T-helper 2 cell treated with Interferon-gamma antibody and Interleukin-4, amounts not matched to agents 100 ng/mL and 5 ng/mL, for 36 hours (primary cell): ENCODE data around the gene PPM1J. TPM values are rescaled to one million over a fixed set of nuclear protein-coding genes. Genes with fewer than 3 reads are reported as not detected.

Source experiments
- intact Hi-C: fragments of 100-400 bp; cut with micrococcal nuclease; formaldehyde crosslinking; loops from one replicate; pipeline ENCODE4 v1.15.1; 2023
- total RNA-seq: library from RNA; stranded (reverse); gene quantifications from 2 replicates; pipeline ENCODE4 v1.2.3, GENCODE V29; 2022

PPM1J gene
- total RNA-seq, 1 donor from 2014 or later = 0.16 TPM

DNA sequence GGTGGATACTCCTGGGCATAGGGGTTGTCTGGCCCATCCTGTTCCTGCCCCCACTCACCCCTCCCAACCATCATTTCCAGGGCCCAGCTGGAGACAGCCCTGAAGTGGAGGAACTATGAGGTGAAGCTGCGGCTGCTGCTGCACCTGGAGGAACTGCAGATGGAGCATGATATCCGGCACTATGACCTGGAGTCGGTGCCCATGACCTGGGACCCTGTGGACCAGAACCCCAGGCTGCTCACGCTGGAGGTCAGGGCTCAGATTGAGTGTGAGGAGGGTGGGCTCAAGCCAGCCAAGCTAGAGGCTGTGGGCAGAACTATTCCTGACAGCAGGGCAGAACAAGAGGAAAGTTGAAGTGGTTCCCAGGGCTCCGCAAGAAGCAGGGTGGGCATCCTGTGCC, 22.5 kb downstream of the PPM1J start:
- intact Hi-C loops = no loop called here

GRCh38 chr1:112689842-112690237, 25.3 kb downstream of the PPM1J start:
- intact Hi-C loops = no loop called here

DNA sequence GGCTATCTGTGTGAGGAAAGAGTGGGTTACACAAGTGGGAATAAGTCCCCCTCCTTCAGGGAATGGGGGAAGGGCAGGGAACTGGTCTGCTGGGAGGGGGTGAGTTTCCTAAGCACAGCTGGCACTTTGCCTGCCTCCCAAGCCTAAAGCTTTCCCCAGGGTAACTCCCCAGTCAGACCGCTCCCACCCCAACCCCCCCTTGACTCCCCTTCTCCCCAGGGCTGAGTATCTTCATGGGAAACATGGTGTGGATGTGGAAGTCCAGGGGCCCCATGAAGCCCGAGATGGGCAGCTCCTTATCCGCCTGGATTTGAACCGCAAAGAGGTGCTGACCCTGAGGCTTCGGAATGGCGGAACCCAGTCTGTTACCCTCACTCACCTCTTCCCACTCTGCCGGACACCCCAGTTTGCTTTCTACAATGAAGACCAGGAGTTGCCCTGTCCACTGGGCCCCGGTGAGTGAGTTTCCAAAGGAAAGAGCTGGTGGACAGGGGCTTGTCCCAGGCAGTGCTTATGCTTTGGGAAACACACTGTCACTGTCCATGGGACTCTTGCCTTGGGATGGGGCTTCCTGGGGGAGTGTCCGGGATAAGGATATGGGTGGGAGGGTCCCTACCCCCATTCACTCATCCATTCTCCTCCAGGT, 25.8 kb downstream of the PPM1J start:
- intact Hi-C loops = no loop called here

- intact Hi-C loops = no loop called here
Measured at GRCh38 chr1:112688781-112689193, 26.3 kb downstream of the PPM1J start.

DNA sequence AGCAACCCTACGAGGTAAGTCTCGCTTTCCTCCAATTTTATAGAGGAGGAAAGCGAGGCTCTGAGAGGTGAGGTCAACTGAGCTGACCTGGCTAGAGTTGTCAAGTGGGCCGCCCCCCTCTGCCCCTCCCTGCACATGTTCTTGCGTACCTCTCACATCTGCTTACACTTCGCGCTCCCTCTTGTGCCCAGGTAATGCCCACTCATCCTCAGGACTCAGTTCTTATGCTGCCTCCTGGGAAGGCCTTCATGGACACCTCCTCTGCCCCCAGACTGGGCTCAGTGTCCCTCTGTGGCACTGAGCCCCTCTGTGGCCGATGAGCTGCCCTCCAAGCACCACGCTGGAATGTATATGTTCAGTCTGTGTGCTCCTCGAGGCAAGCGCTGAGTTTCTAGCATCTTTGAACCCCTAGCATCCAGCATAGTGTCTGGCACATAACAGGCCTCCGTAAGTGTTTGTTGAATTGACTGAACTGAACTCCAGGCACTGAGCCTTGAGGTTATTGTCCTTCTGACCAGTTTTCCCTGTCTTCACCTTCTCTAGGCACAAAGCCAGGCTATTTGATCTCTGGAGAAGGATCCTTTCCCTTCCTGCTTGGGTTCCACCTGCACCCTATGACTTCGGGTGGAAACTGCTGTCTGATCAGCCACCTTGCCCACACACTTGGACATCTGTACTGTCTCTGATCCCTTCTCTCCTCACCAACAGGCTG, 27.2 kb downstream of the PPM1J start:
- intact Hi-C loops = no loop called here

GRCh38 chr1:112687361-112687760, 27.8 kb downstream of the PPM1J start:
- intact Hi-C loops = no loop called here

DNA sequence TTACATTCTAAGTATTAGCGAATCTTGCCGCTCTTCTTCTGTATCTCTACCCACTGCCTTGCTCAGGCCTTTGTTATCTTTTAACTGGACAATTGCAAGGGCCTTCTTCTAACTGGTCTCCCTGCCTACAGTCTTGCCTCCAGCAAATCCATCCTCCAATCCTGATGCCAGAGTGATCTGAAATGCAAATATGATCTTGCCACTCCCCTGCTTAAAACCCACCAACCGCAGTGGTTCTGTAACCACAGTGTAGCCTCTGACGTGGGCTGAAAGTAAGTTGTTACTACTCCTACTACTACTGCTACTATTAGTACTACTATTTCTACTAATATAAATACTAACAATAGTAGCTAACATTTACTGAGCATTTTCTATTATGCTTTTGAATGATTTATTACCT, 28.3 kb downstream of the PPM1J start:
- intact Hi-C loops = no loop called here

DNA sequence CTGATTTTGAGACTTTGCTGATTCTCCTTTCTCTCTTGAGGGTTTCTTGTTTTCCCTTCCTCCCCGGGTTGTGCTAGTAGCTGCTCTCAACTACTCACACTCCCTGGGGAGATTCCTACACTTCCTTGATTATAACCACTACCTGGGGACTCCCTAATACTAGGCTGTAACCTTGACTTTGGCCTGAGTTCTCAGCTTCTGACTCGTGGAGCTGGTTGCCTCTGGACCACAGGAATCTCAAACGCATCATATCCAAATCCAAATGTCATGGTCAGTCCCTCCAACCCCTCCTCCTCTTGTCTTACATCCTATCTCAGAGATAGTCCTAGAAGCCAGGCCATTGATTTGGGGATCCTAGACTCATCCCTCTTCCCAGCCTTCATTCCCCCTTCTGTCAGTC, 28.7 kb downstream of the PPM1J start:
- intact Hi-C loops = no loop called here

- intact Hi-C loops = no loop called here
Measured at GRCh38 chr1:112685913-112686312, 29.2 kb downstream of the PPM1J start.

DNA sequence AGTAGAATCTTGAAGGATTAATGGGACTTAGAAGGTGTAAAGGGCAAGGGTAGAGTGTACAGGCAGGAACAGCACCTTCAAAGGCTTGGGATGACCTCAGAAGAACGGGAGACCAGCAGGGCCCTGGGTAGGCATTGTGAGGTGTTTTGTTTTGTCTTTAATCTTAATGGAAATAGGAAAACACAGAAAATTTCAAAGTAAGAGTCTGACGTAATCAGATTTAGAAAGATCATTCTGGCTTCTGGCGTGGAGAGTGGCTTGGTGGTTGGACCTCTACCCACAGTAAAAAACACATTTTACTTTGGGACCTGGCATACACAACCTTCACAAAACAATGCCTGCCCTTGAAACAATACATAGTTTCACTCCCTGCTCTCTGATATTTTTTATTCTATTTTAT, 36.5 kb downstream of the PPM1J start:
- intact Hi-C loops = no loop called here

GRCh38 chr1:112677501-112677900, 37.6 kb downstream of the PPM1J start:
- intact Hi-C loops = no loop called here

GRCh38 chr1:112676543-112676942, 38.6 kb downstream of the PPM1J start:
- intact Hi-C loops = no loop called here

DNA sequence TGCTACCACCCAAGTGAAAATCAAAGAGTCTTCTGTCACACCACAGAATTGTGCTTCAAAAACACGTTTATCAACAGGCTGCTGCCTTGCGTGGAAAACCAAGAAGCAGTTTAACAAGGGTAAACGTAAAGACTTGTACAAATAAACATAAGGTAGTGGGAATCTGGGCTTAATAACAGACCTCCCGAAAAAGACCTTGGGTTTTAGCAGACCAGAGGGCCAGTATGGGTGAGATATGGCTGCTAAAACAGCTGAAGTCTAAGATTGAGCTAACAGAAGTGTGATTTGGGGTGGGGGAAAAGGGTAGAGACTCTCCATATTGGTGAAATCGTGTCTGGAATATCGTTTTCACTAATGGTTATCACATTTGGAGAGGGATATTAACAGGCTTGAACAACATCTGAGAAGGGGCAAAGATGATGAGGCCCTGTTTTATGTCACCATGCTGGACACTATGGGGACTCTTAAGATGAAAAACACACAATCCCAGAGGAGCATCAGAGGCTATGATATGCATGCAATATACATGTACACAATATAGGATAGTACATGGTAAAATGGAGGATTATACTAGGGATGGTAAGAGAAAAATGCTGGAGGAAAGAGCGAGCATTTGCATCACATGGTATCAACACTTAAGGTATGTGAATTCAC, 39.3 kb downstream of the PPM1J start:
- intact Hi-C loops = no loop called here

GRCh38 chr1:112674986-112675727, 40.0 kb downstream of the PPM1J start:
- intact Hi-C loops = loop anchor here (1.0 kb wide), 2 partner anchors 30 to 57 kb away; no protein-coding TSS in a partner anchor

GRCh38 chr1:112674440-112674985, 40.6 kb downstream of the PPM1J start, which contains the start of gene MOV10:
Gene MOV10 (plus strand): TSS chr1:112674659. CDS start chr1:112674913, 254 bp downstream.
- intact Hi-C loops = loop anchor here (1.0 kb wide), 2 partner anchors 31 to 56 kb away; no protein-coding TSS in a partner anchor

GRCh38 chr1:112673592-112674439, 41.3 kb downstream of the PPM1J start:
- intact Hi-C loops = loop anchor here (1.0 kb wide), 2 partner anchors 31 to 56 kb away; no protein-coding TSS in a partner anchor

DNA sequence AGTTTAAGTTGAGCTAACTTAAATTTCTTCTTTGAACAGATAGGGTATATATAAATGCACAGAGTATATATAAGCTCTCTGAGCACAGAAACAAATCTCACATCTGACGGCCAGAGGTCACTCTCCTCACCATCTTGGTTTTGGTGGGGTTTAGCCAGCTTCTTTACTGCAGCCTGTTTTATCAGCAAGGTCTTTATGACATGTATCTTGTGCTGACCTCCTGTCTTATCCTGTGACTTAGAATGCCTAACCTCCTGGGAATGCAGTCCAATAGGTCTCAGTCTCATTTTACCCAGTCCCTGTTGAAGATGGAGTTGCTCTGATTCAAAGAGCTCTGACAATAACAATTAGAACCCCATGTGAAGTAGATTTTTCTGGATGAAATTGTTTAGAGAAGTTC, 42.3 kb downstream of the PPM1J start:
- intact Hi-C loops = no loop called here

- intact Hi-C loops = no loop called here
Measured at GRCh38 chr1:112672009-112672408, 43.1 kb downstream of the PPM1J start.

- intact Hi-C loops = no loop called here
Measured at GRCh38 chr1:112666946-112667345, 48.2 kb downstream of the PPM1J start.

DNA sequence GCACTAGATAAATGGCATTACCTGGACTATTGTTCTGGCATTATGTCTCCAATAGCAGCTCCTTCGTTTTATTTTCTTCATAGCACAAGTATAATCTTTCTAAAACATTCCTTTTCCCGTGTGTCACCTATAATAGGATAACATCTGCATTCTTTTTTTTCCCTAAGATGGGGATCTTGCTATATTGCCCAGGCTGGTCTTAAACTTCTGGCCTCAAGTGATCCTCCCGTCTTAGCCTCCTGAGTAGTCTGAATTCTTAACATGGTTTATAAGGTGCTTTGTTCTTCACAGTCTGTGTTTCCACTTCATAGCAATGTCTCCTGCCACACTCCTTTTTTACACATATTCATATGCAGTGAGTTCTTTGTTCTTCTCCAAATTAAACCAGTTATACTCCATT, 49.3 kb downstream of the PPM1J start:
- intact Hi-C loops = no loop called here
